GM19351 (cell line): ENCODE data around the gene CES2.

Experiments used
- ATAC-seq: cut with Tn5 transposase; IDR thresholded peaks from one replicate; pipeline ENCODE4 v1.9.1; 2021; ENCODE audit warnings: mild to moderate bottlenecking, moderate library complexity; ENCODE audit not compliant: unreplicated experiment

The CES2 gene

GRCh38 chr16:66918803-66919568 lies 16.3 kb upstream of the CES2 start, which contains the start of gene CDH16:
Gene CDH16, minus strand, starts transcription at chr16:66918885. Its CDS starts 820 bp downstream, at chr16:66918065.
- ATAC-seq = no peak

GRCh38 chr16:66919569-66920298 lies 15.6 kb upstream of the CES2 start:
- no peak for ATAC-seq

- ATAC-seq = no peak
These were observed 15.1 kb upstream of the CES2 start for GRCh38 chr16:66920299-66920590.

- ATAC-seq = no peak
These were observed 14.2 kb upstream of the CES2 start for GRCh38 chr16:66920924-66921680.

- no peak for ATAC-seq
These were observed 13.4 kb upstream of the CES2 start for GRCh38 chr16:66921729-66922450.

- no peak for ATAC-seq
These were observed 12.0 kb upstream of the CES2 start for GRCh38 chr16:66923247-66923731.

- ATAC-seq = no peak
These were observed 11.4 kb upstream of the CES2 start for GRCh38 chr16:66923866-66924265.

GRCh38 chr16:66924527-66925321 lies 10.6 kb upstream of the CES2 start:
- ATAC-seq = peak; percentile 43

GRCh38 chr16:66925322-66925840 lies 9.9 kb upstream of the CES2 start, which contains the start of gene RRAD:
Gene RRAD, minus strand, starts transcription at chr16:66925535. Its CDS starts 356 bp downstream, at chr16:66925179.
- peak; percentile 21 for ATAC-seq

- no peak for ATAC-seq
These were observed 9.0 kb upstream of the CES2 start for GRCh38 chr16:66926171-66926947.

- no peak for ATAC-seq
These were observed 8.3 kb upstream of the CES2 start for GRCh38 chr16:66926961-66927436.

- ATAC-seq = no peak
These were observed 7.2 kb upstream of the CES2 start for GRCh38 chr16:66927918-66928649.

GRCh38 chr16:66928702-66929388 lies 6.5 kb upstream of the CES2 start:
- no peak for ATAC-seq

GRCh38 chr16:66930189-66930588 lies 5.1 kb upstream of the CES2 start:
- no peak for ATAC-seq

- ATAC-seq = no peak
These were observed 3.7 kb upstream of the CES2 start for GRCh38 chr16:66931665-66932064.

- ATAC-seq = no peak
These were observed 3.2 kb upstream of the CES2 start for GRCh38 chr16:66932076-66932475.

- ATAC-seq = peak; percentile 11
These were observed 1.6 kb upstream of the CES2 start for GRCh38 chr16:66933776-66934137.
